Caco-2 (cell line): ENCODE data around the gene SCAF4. TPM values are rescaled to one million over a fixed set of nuclear protein-coding genes. Genes with fewer than 3 reads are reported as not detected.

ENCODE experiments used
- BruUV-seq: library from RNA; stranded (reverse); fragments of 400-500 nt; replicated peaks from 2 replicates; lab custom pipeline; 2021; lab: Mats Ljungman, UMichigan
- CTCF ChIA-PET: fragments of 300-600 bp; sonication (Branson Sonifier 250); formaldehyde crosslinking; loops from one replicate; lab custom pipeline; 2022; ENCODE audit warnings: antibody characterized with exemption; lab: Charles Lee
- POLR2A ChIA-PET: fragments of 300-600 bp; sonication (Branson Sonifier 250); formaldehyde crosslinking; loops from one replicate; lab custom pipeline; 2022; ENCODE audit warnings: antibody characterized with exemption; lab: Charles Lee
- DNase-seq, 2 experiments: peaks; one replicate each; pipeline versions ENCODE4 v3.0.0 to v3.0.0-alpha.2; 2020 to 2022
- H3K27me3 ChIP-seq: replicated peaks from 2 replicates; pipeline ENCODE4 v1.6.0; 2011; ENCODE audit warnings: low read length; ENCODE audit not compliant: control insufficient read depth, insufficient read depth
- H3K36me3 ChIP-seq: 2 replicates; pipeline ENCODE4 v1.5.1; 2011; ENCODE audit warnings: low read length; ENCODE audit not compliant: control insufficient read depth, insufficient read depth
- H3K4me1 ChIP-seq: fragments of 250-450 bp; sonication (Bioruptor Pico); 2 replicates; pipeline ENCODE4 v1.5.1; 2020; ENCODE audit warnings: mild to moderate bottlenecking
- H3K4me3 ChIP-seq: 2 replicates; pipeline ENCODE4 v1.5.1; 2011; ENCODE audit warnings: low read depth, mild to moderate bottlenecking, control low read depth, low read length
- H3K9me3 ChIP-seq: fragments of 250-450 bp; sonication (Bioruptor Pico); 2 replicates; pipeline ENCODE4 v1.5.1; 2020; ENCODE audit warnings: mild to moderate bottlenecking, moderate library complexity
- H3K27ac Mint-ChIP-seq: one replicate; pipeline ENCODE4 v1.8.0; 2022; ENCODE audit warnings: mixed read lengths; ENCODE audit not compliant: unreplicated experiment
- H3K27me3 Mint-ChIP-seq: one replicate; pipeline ENCODE4 v1.8.0; 2022; ENCODE audit warnings: mixed read lengths; ENCODE audit not compliant: insufficient read depth, unreplicated experiment
- H3K36me3 Mint-ChIP-seq: one replicate; pipeline ENCODE4 v1.8.0; 2022; ENCODE audit warnings: mild to moderate bottlenecking, mixed read lengths; ENCODE audit not compliant: insufficient read depth, unreplicated experiment
- H3K4me1 Mint-ChIP-seq: one replicate; pipeline ENCODE4 v1.8.0; 2022; ENCODE audit warnings: low read depth, mixed read lengths; ENCODE audit not compliant: unreplicated experiment
- H3K4me3 Mint-ChIP-seq: one replicate; pipeline ENCODE4 v1.8.0; 2022; ENCODE audit warnings: mild to moderate bottlenecking, moderate library complexity, mixed read lengths; ENCODE audit not compliant: unreplicated experiment
- H3K9me3 Mint-ChIP-seq: one replicate; pipeline ENCODE4 v1.8.0; 2022; ENCODE audit warnings: mixed read lengths; ENCODE audit not compliant: unreplicated experiment
- intact Hi-C: fragments of 100-400 bp; cut with micrococcal nuclease; formaldehyde crosslinking; loops from one replicate; pipeline ENCODE4 v1.10.0; 2022; ENCODE audit not compliant: unreplicated experiment
- total RNA-seq: library from RNA; stranded (reverse); gene quantifications from 2 replicates; pipeline ENCODE4 v1.2.3, GENCODE V29; 2022
- TF ChIP-seq, protein P1 (sequence below), 2 experiments: fragments of 200-600 bp in 1 of 2; IDR thresholded peaks; 1 replicate in 1 of 2; 2 replicates in 1 of 2; pipeline versions ENCODE4 v1.5.1 to v1.8.0; 2011 to 2022; ENCODE audit warnings: antibody characterized with exemption in 1 of 2, control low read depth in 1 of 2, inconsistent platforms in 1 of 2, low read depth in 1 of 2, low read length in 1 of 2, mild to moderate bottlenecking in 1 of 2, moderate library complexity in 1 of 2; ENCODE audit not compliant: insufficient read depth in 1 of 2, severe bottlenecking in 1 of 2, unreplicated experiment in 1 of 2

SCAF4 gene
- total RNA-seq, 1 experiment from 2014 or later, result 50.2 TPM

DNA sequence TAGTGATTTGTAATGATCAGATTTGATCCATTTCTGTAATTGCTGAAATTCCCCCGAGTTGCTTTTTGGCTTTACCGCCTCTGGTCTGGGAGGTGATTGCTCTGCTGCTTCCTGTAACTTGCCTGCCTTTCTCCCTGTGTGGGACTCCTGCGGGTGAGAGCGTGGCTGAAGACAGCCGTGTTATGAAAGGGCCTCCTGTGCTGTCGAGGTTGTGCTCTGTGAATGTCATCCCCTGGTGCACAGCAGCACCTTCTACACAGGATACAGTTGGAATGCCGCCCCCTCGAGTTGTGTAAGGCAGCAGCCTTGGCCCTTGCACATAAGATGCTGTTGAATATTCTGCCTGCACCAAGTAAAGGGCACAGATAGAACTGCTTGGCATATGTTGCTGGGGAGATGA, 66.5 kb downstream of the SCAF4 start:
- Mint-ChIP-seq H3K27ac (no peak overlapping the region), H3K4me3 (no peak overlapping the region), H3K36me3 (peaks cover 72% of the 10 kb centered on the region), H3K4me1 (no peaks in the 10 kb centered on the region), H3K9me3 (no peaks in the 10 kb centered on the region), H3K27me3 (no peaks in the 10 kb centered on the region)
- no peak for DNase-seq
- intact Hi-C loops, result no loop called here
- Histone ChIP-seq H3K36me3 (0 out of 2 replicates have a peak, but pooled peaks cover 2% of the 10 kb centered on the region), H3K4me3 (no peak overlapping the region), H3K27me3 (no peaks in the 10 kb centered on the region), H3K4me1 (no peaks in the 10 kb centered on the region; the same call in 1 of the 2 replicates), H3K9me3 (no peaks in the 10 kb centered on the region)
- ChIA-PET POLR2A (no interaction called here), CTCF (no interaction called here)
- no TSS peak for BruUV-seq
- TF ChIP-seq, protein P1, sequence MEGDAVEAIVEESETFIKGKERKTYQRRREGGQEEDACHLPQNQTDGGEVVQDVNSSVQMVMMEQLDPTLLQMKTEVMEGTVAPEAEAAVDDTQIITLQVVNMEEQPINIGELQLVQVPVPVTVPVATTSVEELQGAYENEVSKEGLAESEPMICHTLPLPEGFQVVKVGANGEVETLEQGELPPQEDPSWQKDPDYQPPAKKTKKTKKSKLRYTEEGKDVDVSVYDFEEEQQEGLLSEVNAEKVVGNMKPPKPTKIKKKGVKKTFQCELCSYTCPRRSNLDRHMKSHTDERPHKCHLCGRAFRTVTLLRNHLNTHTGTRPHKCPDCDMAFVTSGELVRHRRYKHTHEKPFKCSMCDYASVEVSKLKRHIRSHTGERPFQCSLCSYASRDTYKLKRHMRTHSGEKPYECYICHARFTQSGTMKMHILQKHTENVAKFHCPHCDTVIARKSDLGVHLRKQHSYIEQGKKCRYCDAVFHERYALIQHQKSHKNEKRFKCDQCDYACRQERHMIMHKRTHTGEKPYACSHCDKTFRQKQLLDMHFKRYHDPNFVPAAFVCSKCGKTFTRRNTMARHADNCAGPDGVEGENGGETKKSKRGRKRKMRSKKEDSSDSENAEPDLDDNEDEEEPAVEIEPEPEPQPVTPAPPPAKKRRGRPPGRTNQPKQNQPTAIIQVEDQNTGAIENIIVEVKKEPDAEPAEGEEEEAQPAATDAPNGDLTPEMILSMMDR (IDR thresholded peaks at IDR 0.05; ENCODE audit: insufficient read depth in 1 of 2, low read depth in 1 of 2, low read length in 1 of 2, severe bottlenecking in 1 of 2, unreplicated experiment in 1 of 2), result no peak

DNA sequence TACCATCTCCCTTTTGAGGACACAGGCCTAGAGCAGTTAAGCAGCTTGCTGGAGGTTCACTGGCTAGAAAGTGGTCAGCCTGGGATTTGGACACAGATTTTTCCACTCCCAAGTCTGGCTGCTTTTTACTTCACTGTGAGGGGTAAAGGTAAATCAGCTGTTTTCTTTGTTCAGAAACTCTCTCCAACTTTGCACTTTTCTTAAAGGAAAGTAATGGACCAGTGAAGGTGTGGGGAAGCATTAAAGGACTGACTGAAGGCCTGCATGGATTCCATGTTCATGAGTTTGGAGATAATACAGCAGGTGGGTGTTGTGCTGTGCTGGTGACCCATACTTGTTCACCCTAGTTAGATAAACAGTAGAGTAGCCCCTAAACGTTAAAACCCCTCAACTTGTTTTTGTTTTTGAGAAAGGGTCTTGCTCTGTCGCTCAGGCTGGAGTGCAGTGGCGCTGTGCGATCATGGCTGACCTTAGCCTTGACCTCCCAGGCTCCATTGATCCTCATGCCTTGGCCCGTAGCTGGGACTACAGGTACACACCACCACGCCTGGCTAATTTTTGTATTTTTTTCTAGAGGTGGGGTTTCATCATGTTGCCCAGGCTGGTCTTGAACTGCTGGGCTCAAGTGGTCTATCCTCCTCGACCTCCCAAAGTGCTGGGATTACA, 68.2 kb downstream of the SCAF4 start:
- no peaks in the 10 kb centered on the region; the same call in 1 of the 2 replicates for H3K4me1 ChIP-seq
- BruUV-seq, result no TSS peak
- H3K27me3 ChIP-seq, result no peaks in the 10 kb centered on the region
- H3K27me3 Mint-ChIP-seq, result no peaks in the 10 kb centered on the region
- no peaks in the 10 kb centered on the region for H3K9me3 ChIP-seq
- intact Hi-C loops, result no loop called here
- POLR2A ChIA-PET, result interaction anchor here (0.5 kb wide), 1 partner anchor 105 kb away, joined by 4 read pairs; no protein-coding TSS in a partner anchor
- H3K36me3 Mint-ChIP-seq, result peaks cover 73% of the 10 kb centered on the region
- TF ChIP-seq, protein P1 (IDR thresholded peaks at IDR 0.05; ENCODE audit: insufficient read depth in 1 of 2, low read depth in 1 of 2, low read length in 1 of 2, severe bottlenecking in 1 of 2, unreplicated experiment in 1 of 2), result no peak
- DNase-seq, result no peak
- no peak overlapping the region for H3K27ac Mint-ChIP-seq
- CTCF ChIA-PET, result no interaction called here
- no peaks in the 10 kb centered on the region for H3K4me1 Mint-ChIP-seq
- no peak overlapping the region for H3K4me3 Mint-ChIP-seq
- H3K36me3 ChIP-seq, result 0 out of 2 replicates have a peak, but pooled peaks cover 2% of the 10 kb centered on the region
- no peaks in the 10 kb centered on the region for H3K9me3 Mint-ChIP-seq
- H3K4me3 ChIP-seq, result no peak overlapping the region

DNA sequence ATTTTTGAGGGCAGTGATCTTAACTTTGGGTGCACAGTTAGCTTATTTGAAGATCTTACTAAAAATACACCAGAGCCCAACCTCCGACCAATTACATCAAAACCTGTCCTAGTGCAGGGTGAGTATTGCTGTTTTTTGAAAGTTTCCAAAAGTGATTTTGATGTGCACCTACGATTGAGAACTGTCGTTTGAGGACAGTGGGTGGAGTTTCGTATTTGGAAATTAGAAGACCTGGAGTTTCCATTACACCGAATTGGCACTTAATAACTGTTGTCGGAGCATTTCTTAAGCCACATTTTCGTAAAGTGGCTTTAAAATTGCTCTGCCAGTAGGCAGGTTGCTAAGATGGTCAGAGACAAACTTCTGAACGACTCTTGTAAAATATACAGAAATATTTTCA, 71.3 kb downstream of the SCAF4 start:
- intact Hi-C loops, result no loop called here
- H3K4me3 ChIP-seq, result peak overlapping the region; percentile 97
- TF ChIP-seq, protein P1 (IDR thresholded peaks at IDR 0.05; ENCODE audit: insufficient read depth in 1 of 2, low read depth in 1 of 2, low read length in 1 of 2, severe bottlenecking in 1 of 2, unreplicated experiment in 1 of 2), result no peak
- no peaks in the 10 kb centered on the region for H3K9me3 ChIP-seq
- H3K27me3 ChIP-seq, result no peaks in the 10 kb centered on the region
- no peak for DNase-seq
- Mint-ChIP-seq H3K9me3 (no peaks in the 10 kb centered on the region), H3K4me1 (peaks cover 7% of the 10 kb centered on the region), H3K36me3 (peaks cover 41% of the 10 kb centered on the region), H3K27ac (peak overlapping the region; percentile 94), H3K4me3 (peak overlapping the region; percentile 92), H3K27me3 (no peaks in the 10 kb centered on the region)
- BruUV-seq, result TSS peak; percentile 62
- H3K36me3 ChIP-seq, result no peaks in the 10 kb centered on the region
- CTCF ChIA-PET, result no interaction called here
- H3K4me1 ChIP-seq, result no peaks in the 10 kb centered on the region
- POLR2A ChIA-PET, result no interaction called here
